ENCODE results near the gene HAUS6.
A peak's percentile ranks its signal among the peaks of the same experiment; 100 is the strongest.
"Not testable (repeated sequence)": the region's sequence is repeated elsewhere in the genome, so short reads cannot be mapped to it uniquely, and the experiment has no call there.

Gene HAUS6

DNA sequence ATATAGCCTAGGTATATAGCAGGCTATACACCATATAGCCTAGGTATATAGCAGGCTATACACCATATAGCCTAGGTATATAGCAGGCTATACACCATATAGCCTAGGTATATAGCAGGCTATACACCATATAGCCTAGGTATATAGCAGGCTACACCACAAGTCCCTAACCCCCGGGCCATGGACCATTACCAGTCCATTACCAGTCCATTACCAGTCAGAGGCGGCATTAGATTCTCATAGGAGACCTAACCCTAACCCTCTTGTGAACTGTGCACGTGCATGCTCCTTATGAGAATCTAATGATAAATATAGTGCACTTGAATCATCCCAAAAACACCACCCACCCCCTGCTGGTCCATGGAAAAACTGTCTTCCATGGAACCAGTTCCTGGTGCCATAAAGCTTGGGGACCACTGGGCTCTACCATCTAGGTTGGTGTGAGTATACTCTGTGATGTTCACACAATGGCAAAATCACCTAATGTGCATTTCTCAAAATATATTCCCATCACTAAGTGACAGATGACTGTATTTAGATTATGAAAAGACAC, 19.9 kb upstream of the HAUS6 start:
- ATAC-seq: no peak
- Mint-ChIP-seq H3K36me3 (peaks cover 100% of the 10 kb centered on the region), H3K4me3 (no peak overlapping the region), H3K27ac (no peak overlapping the region), H3K9me3 (no peaks in the 10 kb centered on the region), H3K4me1 (peaks cover 26% of the 10 kb centered on the region)
- no peak for DNase-seq (ENCODE audit: low spot score in 2 of 2)

GRCh38 chr9:19120877-19121276, 18.2 kb upstream of the HAUS6 start:
- Mint-ChIP-seq H3K4me1 (peaks cover 17% of the 10 kb centered on the region), H3K36me3 (peaks cover 100% of the 10 kb centered on the region)
- ATAC-seq: no peak

DNA sequence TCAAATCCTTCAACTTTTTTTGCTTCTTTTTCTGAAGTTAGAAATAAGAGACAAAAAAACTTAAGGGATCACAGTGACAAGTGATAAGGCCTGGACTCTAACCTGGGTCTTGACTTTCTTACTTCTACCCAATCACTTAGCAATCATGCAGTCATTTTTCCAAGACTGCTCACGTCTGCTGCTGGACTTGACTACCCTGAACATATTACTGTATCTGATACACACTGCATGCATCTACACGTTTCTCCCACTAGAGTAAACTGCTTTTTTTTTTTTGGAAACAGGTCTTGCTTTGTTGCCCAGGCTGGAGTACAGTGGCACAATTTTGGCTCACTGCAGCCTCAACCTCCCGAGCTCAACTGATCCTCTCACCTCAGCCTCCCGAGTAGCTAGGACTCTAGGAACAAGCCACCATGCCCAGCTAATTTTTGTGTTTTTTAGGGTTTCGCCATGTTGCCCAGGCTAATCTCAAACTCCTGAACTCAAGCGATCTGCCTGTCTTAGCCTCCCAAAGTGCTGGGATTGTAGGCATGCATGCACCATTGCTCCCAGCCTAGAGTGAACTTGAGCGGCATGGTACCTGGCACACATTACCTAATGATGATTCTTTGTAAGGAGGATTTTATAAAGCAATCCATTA, 17.2 kb upstream of the HAUS6 start:
- no peaks in the 10 kb centered on the region for H3K9me3 Mint-ChIP-seq
- DNase-seq (ENCODE audit: low spot score in 2 of 2) (no peak), ATAC-seq (no peak)
- H3K27ac Mint-ChIP-seq: peak overlapping the region; percentile 52
- peaks cover 100% of the 10 kb centered on the region for H3K36me3 Mint-ChIP-seq
- peaks cover 13% of the 10 kb centered on the region for H3K4me1 Mint-ChIP-seq
- no peak overlapping the region for H3K4me3 Mint-ChIP-seq

More at GRCh38 chr9:19120877-19121276, 18.2 kb upstream of the HAUS6 start:
- Mint-ChIP-seq H3K4me3 (no peak overlapping the region), H3K27ac (no peak overlapping the region), H3K9me3 (no peaks in the 10 kb centered on the region)
- no peak for DNase-seq (ENCODE audit: low spot score in 2 of 2)

DNA sequence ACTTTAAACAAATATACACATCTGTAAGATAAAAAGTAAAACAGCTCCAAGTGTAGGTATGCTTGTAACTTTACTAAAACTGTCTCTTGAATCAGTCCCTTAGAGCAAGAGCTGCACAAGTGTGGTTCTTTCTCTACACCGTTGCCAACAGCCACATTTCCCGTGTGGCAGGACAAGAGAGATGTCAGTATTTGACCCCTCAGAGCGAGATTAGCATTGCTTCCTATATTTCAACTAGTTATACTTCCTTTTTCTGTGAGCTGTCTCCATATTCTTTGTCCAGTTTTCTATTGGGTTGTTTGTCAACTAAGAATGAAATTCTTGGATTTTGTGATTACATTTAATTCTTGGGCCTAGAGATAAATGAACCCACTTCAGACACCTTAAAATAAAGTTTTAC, 16.5 kb upstream of the HAUS6 start:
- peaks cover 7% of the 10 kb centered on the region for H3K4me1 Mint-ChIP-seq
- H3K27ac Mint-ChIP-seq: peak overlapping the region; percentile 52
- no peak overlapping the region for H3K4me3 Mint-ChIP-seq
- no peaks in the 10 kb centered on the region for H3K9me3 Mint-ChIP-seq
- no peak for DNase-seq (ENCODE audit: low spot score in 2 of 2)
- H3K36me3 Mint-ChIP-seq: peaks cover 100% of the 10 kb centered on the region
- ATAC-seq: no peak

DNA sequence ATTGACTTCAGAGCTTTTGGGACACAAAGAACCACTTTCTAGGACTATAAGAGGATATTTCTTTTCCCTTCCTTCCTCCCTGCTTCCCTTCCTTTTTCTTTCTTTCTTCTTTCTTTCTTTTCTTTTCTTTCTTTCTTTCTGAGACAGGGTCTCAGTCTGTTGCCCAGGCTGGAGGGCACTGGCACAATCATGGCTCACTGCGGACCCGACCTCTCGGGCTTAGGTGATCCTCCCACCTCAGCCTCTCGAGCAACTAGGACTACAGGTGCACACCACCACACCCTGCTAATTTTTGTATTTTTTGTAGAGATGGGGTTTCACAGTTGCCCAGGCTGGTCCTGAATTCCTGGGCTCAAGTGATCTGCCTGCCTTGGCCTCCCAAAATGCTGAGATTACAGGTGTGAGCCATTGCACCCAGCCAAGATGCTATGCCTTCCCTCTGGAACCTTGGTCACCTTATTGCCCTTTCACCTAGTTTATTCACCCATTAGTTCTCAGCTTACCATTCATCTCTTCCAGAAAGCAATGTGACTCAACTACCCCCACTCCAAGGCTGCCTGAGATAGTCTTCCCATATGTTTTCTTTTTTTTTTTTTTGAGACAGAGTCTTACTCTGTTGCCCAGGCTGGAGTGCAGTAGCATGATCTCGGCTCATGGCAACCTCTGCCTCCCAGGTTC, 14.5 kb upstream of the HAUS6 start:
- H3K4me1 Mint-ChIP-seq: no peaks in the 10 kb centered on the region
- no peak for ATAC-seq
- peaks cover 91% of the 10 kb centered on the region for H3K36me3 Mint-ChIP-seq
- no peaks in the 10 kb centered on the region for H3K9me3 Mint-ChIP-seq
- no peak overlapping the region for H3K4me3 Mint-ChIP-seq
- no peak overlapping the region for H3K27ac Mint-ChIP-seq
- DNase-seq (ENCODE audit: low spot score in 2 of 2): no peak

DNA sequence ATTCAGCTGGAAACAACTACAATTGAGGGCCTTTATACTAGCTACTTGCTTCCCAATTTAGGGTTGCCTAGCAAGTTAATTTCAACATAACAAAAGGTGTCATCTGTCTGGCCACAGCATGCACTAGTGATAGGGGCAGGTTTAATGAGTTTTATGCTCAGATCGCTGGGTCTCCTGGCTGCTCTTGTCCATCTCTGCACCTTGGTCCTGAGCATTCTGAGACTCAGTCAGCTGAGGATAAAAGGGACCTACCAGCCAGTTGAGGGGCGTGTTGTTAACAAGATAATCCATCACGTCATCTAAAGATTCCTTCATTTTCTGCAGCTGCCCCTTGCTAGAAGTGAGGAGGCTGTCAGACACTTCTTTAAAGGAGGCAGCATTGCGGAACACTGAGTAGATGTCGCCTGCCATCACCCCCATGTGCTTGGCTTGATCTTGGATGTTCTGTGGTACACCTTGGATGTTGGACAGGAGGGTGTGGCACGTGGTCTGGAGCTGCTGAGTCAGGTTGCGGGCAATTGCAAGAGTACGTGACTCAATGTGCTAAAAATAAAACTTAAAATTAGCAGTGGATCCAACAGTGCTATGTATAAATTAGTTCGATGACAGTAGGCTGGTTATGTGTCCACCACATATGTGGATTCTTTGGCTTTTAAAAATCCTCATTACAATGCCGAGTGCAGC, 13.5 kb upstream of the HAUS6 start:
- Mint-ChIP-seq H3K4me1 (no peaks in the 10 kb centered on the region), H3K9me3 (no peaks in the 10 kb centered on the region), H3K4me3 (no peak overlapping the region), H3K27ac (no peak overlapping the region), H3K36me3 (peaks cover 83% of the 10 kb centered on the region)
- ATAC-seq (no peak), DNase-seq (ENCODE audit: low spot score in 2 of 2) (no peak)

- DNase-seq (ENCODE audit: low spot score in 2 of 2) (no peak), ATAC-seq (no peak)
- Mint-ChIP-seq H3K4me1 (no peaks in the 10 kb centered on the region), H3K27ac (peak overlapping the region; percentile 8), H3K9me3 (no peaks in the 10 kb centered on the region), H3K4me3 (no peak overlapping the region), H3K36me3 (peaks cover 71% of the 10 kb centered on the region)
These were observed 12.1 kb upstream of the HAUS6 start for GRCh38 chr9:19114680-19115270.

DNA sequence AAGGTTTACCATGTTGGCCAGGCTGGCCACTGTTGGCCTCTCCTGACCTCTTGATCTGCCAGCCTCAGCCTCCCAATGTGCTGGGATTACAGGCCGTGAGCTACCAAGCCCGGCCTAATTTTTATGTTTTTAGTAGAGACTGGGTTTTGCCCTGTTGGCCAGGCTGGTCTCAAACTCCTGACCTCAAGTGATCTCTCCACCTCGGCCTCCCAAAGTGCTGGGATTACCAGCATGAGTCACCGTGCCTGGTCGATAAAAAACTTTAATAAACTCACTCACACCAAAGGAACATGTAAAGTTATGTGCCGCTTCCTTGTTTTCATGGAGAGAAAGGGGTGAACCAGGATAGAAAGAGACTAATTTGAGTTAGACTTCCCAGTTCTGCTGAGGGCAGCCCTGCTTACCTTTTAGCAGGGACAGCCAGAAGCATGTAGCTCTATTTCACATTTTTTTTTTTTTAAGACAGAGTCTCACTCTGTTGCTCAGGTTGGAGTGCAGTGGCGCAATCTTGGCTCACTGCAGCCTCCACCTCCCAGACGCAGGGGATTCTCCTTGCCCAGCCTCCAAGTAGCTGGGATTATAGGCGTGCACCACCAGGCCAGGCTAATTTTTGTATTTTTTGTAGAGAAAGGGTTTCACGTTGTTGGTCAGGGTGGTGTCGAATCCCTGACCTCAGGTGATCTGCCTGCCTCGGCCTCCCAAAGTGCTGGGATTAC, 11.4 kb upstream of the HAUS6 start:
- peaks cover 71% of the 10 kb centered on the region for H3K36me3 Mint-ChIP-seq
- DNase-seq (ENCODE audit: low spot score in 2 of 2) (no peak), ATAC-seq (no peak)
- H3K27ac Mint-ChIP-seq: no peak overlapping the region
- H3K4me3 Mint-ChIP-seq: no peak overlapping the region
- H3K9me3 Mint-ChIP-seq: no peaks in the 10 kb centered on the region
- H3K4me1 Mint-ChIP-seq: no peaks in the 10 kb centered on the region

- DNase-seq (ENCODE audit: low spot score in 2 of 2); H3K27ac Mint-ChIP-seq; ATAC-seq; H3K4me1 Mint-ChIP-seq; H3K9me3 Mint-ChIP-seq; H3K4me3 Mint-ChIP-seq: not testable (repeated sequence)
- H3K36me3 Mint-ChIP-seq: peaks cover 62% of the 10 kb centered on the region
These were observed 10.4 kb upstream of the HAUS6 start for GRCh38 chr9:19113064-19113611.

DNA sequence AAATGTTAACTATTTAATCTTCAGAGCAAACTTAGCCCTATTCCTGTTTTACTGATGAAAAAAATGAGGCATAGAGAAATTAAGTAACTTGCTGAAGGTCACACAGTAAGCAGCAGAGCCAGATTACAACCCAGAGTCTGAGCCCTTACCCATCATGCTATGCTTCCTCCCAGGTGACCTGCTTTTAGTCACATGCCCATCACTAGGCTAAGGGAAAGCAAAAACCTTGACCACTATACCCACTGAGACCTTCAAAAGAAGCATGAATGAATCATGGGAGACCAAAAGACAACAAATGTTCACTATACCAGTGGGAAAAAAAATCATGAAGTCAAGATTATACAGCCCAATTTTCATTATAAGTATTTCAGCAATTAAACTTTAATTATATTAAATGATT, 5.3 kb upstream of the HAUS6 start:
- Mint-ChIP-seq H3K27ac (no peak overlapping the region), H3K4me1 (no peaks in the 10 kb centered on the region), H3K36me3 (peaks cover 17% of the 10 kb centered on the region), H3K4me3 (no peak overlapping the region), H3K9me3 (no peaks in the 10 kb centered on the region)
- ATAC-seq (peak; percentile 75), DNase-seq (ENCODE audit: low spot score in 2 of 2) (no peak)

DNA sequence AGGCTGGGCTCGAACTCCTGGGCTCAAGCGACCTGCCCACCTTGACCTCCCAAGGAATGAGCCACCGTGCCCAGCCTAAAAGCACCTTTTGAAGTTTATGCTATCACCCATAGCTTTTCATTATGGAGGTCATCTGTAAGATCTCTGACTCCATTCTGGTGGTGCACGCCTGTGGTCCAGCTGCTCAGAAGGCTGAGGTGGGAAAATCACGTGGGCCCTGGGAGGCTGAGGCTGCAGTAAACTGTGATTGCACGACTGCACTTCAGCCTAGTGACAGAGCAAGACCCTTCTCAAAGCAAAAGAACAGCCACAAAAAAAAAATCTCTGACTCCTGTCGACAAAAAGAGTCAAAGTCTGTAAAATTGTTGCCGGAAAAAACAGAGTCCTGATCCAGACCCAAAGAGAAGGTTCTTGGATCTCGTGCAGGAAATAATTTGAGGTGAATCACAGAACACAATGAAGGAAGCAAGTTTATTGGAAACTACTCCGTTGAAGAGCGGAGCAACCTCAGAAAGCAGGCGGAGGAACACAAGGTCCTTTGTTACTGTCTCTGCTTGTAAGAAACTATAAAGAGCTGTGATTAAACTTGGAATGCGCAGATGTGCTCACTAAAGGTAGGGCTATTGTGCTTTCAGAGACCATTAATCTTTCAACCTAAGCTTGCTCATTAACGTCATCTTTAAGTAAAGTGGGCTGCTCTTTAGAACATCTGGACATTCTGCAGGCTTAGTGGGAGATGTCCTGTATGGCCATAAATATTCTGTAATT, 2.0 kb upstream of the HAUS6 start:
- Mint-ChIP-seq H3K27ac (no peak overlapping the region), H3K9me3 (no peaks in the 10 kb centered on the region), H3K4me1 (peaks cover 18% of the 10 kb centered on the region), H3K4me3 (no peak overlapping the region), H3K36me3 (peaks cover 27% of the 10 kb centered on the region)
- no peak for ATAC-seq
- DNase-seq (ENCODE audit: low spot score in 2 of 2): no peak

- ATAC-seq (peak; percentile 62), DNase-seq (ENCODE audit: low spot score in 2 of 2) (peak in 1 of 2 donors; percentile 24)
- H3K4me1 Mint-ChIP-seq: peaks cover 33% of the 10 kb centered on the region
- no peaks in the 10 kb centered on the region for H3K9me3 Mint-ChIP-seq
- H3K36me3 Mint-ChIP-seq: peaks cover 46% of the 10 kb centered on the region
- peak overlapping the region; percentile 97 for H3K27ac Mint-ChIP-seq
- peak overlapping the region; percentile 96 for H3K4me3 Mint-ChIP-seq
These were observed 498 bp downstream of the HAUS6 start for GRCh38 chr9:19102181-19102630.

- Mint-ChIP-seq H3K36me3 (peaks cover 55% of the 10 kb centered on the region), H3K4me3 (peak overlapping the region; percentile 96), H3K27ac (peak overlapping the region; percentile 97), H3K4me1 (peaks cover 37% of the 10 kb centered on the region), H3K9me3 (no peaks in the 10 kb centered on the region)
- no peak for ATAC-seq
- DNase-seq (ENCODE audit: low spot score in 2 of 2): no peak
These were observed 1.5 kb downstream of the HAUS6 start for GRCh38 chr9:19101203-19101602.

DNA sequence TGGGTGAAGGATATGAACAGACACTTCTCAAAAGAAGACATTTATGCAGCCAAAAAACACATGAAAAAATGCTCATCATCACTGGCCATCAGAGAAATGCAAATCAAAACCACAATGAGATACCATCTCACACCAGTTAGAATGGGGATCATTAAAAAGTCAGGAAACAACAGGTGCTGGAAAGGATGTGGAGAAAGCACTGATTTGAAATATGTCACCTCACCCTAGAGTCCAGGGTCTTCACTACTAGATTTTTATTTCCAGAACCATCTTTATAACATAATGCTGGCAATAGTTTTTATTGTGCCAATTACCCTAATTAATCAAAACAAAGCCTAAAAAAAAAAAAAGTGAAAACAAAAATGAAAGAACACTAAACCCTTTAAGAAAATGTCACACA, 5.3 kb downstream of the HAUS6 start:
- not testable (repeated sequence) for DNase-seq (ENCODE audit: low spot score in 2 of 2); H3K9me3 Mint-ChIP-seq; ATAC-seq
- peak overlapping the region; percentile 0 for H3K27ac Mint-ChIP-seq
- H3K4me3 Mint-ChIP-seq: peak overlapping the region; percentile 20
- H3K36me3 Mint-ChIP-seq: peaks cover 85% of the 10 kb centered on the region
- peaks cover 37% of the 10 kb centered on the region for H3K4me1 Mint-ChIP-seq

Data from stimulated activated effector memory CD8-positive, alpha-beta T cell treated with anti-CD3 and anti-CD28 coated beads, Interleukin-12 subunit alpha, Interleukin-12 subunit beta, amount 100 ng/mL, for 72 hours (primary cell).